ENCODE data around the gene NRN1L. TPM values are rescaled to one million over a fixed set of nuclear protein-coding genes. Genes with fewer than 3 reads are reported as not detected.

Gene NRN1L
- total RNA-seq, 1 donor from 2014 or later: not detected

DNA sequence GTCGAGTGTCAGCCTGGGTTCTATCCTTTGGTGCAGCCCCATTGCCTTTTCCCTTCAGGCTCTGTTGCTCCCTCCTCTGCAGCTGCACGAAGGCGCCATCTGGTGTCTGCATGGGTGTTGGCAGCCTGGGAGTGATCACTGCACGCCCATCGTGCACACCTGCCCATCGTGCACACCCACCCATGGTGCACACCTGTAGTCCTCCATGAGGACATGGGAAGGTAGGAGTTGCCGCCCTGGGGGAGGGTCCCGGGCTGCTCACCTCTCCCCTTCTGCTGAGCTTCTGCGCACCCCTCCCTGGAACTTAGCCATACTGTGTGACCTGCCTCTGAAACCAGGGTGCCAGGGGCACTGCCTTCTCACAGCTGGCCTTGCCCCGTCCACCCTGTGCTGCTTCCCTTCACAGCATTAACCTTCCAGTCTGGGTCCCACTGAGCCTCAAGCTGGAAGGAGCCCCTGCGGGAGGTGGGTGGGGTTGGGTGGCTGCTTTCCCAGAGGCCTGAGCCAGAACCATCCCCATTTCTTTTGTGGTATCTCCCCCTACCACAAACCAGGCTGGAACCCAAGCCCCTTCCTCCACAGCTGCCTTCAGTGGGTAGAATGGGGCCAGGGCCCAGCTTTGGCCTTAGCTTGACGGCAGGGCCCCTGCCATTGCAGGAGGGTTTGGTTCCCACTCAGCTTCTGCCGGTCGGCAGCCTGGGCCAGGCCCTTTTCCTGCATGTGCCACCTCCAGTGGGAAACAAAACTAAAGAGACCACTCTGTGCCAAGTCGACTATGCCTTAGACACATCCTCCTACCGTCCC is 44.1 kb downstream of the NRN1L start:
- no peak for DNase-seq (ENCODE audit: extremely low spot score in 2 of 2)
- Histone ChIP-seq H3K27me3 (no peaks in the 10 kb centered on the region), H3K4me3 (no peak overlapping the region), H3K4me1 (peaks cover 22% of the 10 kb centered on the region), H3K27ac (no peak overlapping the region), H3K36me3 (peaks cover 0 to 25% of the 10 kb centered on the region in 2 donors), H3K9me3 (no peaks in the 10 kb centered on the region)
- TF ChIP-seq, protein P1, sequence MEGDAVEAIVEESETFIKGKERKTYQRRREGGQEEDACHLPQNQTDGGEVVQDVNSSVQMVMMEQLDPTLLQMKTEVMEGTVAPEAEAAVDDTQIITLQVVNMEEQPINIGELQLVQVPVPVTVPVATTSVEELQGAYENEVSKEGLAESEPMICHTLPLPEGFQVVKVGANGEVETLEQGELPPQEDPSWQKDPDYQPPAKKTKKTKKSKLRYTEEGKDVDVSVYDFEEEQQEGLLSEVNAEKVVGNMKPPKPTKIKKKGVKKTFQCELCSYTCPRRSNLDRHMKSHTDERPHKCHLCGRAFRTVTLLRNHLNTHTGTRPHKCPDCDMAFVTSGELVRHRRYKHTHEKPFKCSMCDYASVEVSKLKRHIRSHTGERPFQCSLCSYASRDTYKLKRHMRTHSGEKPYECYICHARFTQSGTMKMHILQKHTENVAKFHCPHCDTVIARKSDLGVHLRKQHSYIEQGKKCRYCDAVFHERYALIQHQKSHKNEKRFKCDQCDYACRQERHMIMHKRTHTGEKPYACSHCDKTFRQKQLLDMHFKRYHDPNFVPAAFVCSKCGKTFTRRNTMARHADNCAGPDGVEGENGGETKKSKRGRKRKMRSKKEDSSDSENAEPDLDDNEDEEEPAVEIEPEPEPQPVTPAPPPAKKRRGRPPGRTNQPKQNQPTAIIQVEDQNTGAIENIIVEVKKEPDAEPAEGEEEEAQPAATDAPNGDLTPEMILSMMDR (IDR thresholded peaks at IDR 0.05): peak; percentile 50 to 72 (median 69)
- TF ChIP-seq POLR2AphosphoS5 (IDR thresholded peaks at IDR 0.05; ENCODE audit: insufficient read depth in 1 of 2, low read depth in 1 of 2) (peak in 1 of 2 donors; percentile 16), POLR2A (IDR thresholded peaks at IDR 0.05) (no peak)
- intact Hi-C loops (cut with DNase I): loop anchor here (5.0 kb wide), 1 partner anchor 46 kb away; the partner anchor contains the start of gene NRN1L

DNA sequence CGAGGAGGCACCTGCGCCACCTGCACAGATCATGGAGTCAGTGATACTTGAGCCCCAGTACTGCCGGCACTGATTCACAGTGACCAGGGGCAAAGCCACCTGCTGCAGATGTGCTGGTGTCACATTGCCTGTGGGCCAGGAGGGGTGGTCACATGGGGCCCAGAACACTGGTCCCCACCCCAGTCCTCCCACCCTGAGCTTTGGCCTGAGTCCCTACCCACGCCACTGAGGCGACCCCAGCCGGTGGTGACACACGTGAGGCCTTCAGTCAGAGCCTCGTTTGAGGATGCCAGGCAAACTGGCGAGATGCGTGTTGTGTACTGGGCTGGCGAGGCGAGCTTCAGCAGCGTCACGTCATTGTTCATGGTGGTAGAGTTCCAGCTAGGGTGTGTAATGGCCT is 45.5 kb downstream of the NRN1L start:
- Histone ChIP-seq H3K4me3 (no peak overlapping the region), H3K27ac (no peak overlapping the region), H3K4me1 (peaks cover 30% of the 10 kb centered on the region), H3K36me3 (peaks cover 0 to 20% of the 10 kb centered on the region in 2 donors), H3K9me3 (no peaks in the 10 kb centered on the region), H3K27me3 (no peaks in the 10 kb centered on the region)
- TF ChIP-seq POLR2AphosphoS5 (IDR thresholded peaks at IDR 0.05; ENCODE audit: insufficient read depth in 1 of 2, low read depth in 1 of 2) (no peak), POLR2A (IDR thresholded peaks at IDR 0.05) (no peak)
- TF ChIP-seq, protein P1 (IDR thresholded peaks at IDR 0.05): no peak
- no peak for DNase-seq (ENCODE audit: extremely low spot score in 2 of 2)
- intact Hi-C loops (cut with DNase I): loop anchor here (5.0 kb wide), 1 partner anchor 113 kb away; no protein-coding TSS in a partner anchor

DNA sequence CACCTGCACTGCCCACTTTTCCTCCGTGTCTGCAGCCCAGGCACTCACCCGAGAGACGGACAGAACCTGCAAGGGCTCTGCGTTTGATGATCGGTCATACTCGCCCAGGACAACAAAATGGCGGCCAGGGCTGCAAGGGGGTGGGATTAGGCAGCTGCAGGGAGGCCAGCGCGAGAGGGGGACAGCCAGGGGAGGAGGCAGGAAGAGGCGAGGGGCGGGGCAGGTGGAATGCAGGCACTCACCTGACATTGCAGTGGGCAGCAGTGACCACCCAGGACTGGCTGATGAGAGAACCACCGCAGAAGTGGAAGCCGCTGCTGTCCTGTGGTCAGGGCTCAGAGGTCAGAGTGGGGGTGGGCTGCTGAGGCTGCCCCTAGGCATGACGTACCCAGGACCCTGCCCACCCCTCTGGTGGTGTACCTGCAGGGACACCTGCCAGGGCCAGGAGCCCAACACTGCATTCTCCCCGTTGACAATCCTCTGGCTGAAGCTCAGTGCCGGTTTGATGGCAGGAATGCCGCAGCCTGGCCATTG is 46.1 kb downstream of the NRN1L start:
- no peak for TF ChIP-seq POLR2AphosphoS5 (IDR thresholded peaks at IDR 0.05; ENCODE audit: insufficient read depth in 1 of 2, low read depth in 1 of 2)
- TF ChIP-seq, protein P1 (IDR thresholded peaks at IDR 0.05): no peak
- intact Hi-C loops (cut with DNase I): loop anchor here (5.0 kb wide), 1 partner anchor 113 kb away; no protein-coding TSS in a partner anchor

DNA sequence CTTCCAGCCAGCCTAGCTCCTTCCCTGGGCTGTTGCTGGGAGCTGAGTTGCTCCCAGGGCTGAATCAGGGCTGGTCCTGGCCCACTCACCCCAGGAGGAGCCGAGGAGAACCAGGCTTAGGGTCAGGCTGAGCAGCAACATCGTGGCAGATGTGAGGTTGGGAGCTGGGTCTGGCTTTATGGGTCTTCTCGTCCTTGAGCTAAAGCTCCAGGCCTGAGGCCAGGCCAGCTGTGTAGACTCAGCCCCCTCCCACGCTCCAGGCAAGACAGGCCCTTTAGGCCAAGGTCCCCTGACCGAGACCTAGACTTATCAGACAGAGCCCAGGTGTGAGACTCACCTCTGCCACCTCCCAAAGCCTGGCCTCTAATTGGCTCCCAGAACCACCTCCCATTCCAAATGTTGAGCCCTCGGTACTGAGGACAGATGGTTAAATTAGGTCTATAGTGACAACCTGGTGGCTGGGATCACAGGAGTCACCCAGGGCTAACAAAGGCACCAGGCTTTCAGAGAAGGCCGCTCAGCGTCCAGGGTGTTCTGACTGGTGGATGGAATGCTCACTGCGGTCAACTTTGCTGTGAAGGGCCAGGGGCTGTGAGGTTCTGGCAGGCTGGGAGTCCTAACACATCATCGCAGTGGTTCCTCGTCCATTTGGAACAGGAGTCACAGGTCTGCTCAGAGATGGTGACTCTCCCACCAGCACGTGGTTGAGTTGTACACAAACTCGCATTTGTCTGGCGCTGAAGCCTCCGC is 47.2 kb downstream of the NRN1L start, which contains the start of gene CTRL:
TSS of gene CTRL (minus strand) at position 151 of the 750 bp plus-strand sequence. CDS start at position 141, 10 bp downstream.
- no peaks in the 10 kb centered on the region for H3K27me3 ChIP-seq
- no peak within 1 kb of the TSS for H3K27ac ChIP-seq
- no peaks in the 10 kb centered on the region for H3K9me3 ChIP-seq
- H3K4me3 ChIP-seq: no peak within 1 kb of the TSS
- intact Hi-C loops (cut with DNase I): loop anchor here (5.0 kb wide), 1 partner anchor 115 kb away; no protein-coding TSS in a partner anchor
- peaks cover 23% of the 10 kb centered on the region for H3K4me1 ChIP-seq
- peaks cover 0 to 20% of the 10 kb centered on the region in 2 donors for H3K36me3 ChIP-seq
- TF ChIP-seq POLR2A (IDR thresholded peaks at IDR 0.05) (no peak), POLR2AphosphoS5 (IDR thresholded peaks at IDR 0.05; ENCODE audit: insufficient read depth in 1 of 2, low read depth in 1 of 2) (no peak)
- TF ChIP-seq, protein P1 (IDR thresholded peaks at IDR 0.05): no peak
- DNase-seq (ENCODE audit: extremely low spot score in 2 of 2): no peak

More for the DNA sequence above, 46.1 kb downstream of the NRN1L start:
- Histone ChIP-seq H3K4me1 (peaks cover 30% of the 10 kb centered on the region), H3K4me3 (no peak overlapping the region), H3K36me3 (peaks cover 0 to 20% of the 10 kb centered on the region in 2 donors), H3K27ac (no peak overlapping the region), H3K27me3 (no peaks in the 10 kb centered on the region), H3K9me3 (no peaks in the 10 kb centered on the region)
- DNase-seq (ENCODE audit: extremely low spot score in 2 of 2): no peak
